ENCODE results near the gene RAD51B.
A peak's percentile ranks its signal among the peaks of the same experiment; 100 is the strongest.

The RAD51B gene

DNA sequence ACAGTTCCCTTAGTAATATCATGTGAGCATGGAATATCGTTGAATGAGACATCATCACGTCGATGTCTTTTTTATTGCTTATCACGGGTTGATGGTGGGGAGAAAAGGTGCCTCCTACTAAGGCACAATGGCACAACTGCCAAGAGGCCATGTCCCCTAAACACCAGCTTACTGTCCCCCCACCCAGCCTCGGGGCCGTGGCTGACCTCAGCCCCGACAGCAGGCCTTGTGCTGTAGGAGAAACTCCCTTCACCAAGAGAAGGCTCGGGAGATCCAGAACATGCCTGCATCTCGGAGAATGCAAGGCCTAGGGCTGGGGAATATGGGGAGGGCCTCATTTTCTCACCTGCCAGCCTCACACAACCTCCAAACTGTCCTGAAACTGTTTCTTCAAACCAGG lies 950.5 kb downstream of the RAD51B start:
- Histone ChIP-seq H4K20me1 (no peaks in the 10 kb centered on the region), H3K27ac (peak overlapping the region in 6 of 11 experiments; percentile 81 to 90 (median 85); a peak in 9 of 22 replicates), H3K4me1 (peaks cover 61 to 82% (median 73%) of the 10 kb centered on the region in 10 experiments), H3K9me3 (replicated peaks in 1 of 11) (peaks cover 4 to 18% (median 16%) of the 10 kb centered on the region in 11 experiments), H3K4me2 (peak overlapping the region in 7 of 11 experiments; percentile 70 to 81 (median 77); a peak in 11 of 22 replicates), H3K4me3 (no peak overlapping the region), H3K27me3 (no peaks in the 10 kb centered on the region), H3K9ac (no peak overlapping the region), H3K36me3 (no peaks in the 10 kb centered on the region)
- TF ChIP-seq Cebpa-rat (IDR thresholded peaks at IDR 0.05): no peak

DNA sequence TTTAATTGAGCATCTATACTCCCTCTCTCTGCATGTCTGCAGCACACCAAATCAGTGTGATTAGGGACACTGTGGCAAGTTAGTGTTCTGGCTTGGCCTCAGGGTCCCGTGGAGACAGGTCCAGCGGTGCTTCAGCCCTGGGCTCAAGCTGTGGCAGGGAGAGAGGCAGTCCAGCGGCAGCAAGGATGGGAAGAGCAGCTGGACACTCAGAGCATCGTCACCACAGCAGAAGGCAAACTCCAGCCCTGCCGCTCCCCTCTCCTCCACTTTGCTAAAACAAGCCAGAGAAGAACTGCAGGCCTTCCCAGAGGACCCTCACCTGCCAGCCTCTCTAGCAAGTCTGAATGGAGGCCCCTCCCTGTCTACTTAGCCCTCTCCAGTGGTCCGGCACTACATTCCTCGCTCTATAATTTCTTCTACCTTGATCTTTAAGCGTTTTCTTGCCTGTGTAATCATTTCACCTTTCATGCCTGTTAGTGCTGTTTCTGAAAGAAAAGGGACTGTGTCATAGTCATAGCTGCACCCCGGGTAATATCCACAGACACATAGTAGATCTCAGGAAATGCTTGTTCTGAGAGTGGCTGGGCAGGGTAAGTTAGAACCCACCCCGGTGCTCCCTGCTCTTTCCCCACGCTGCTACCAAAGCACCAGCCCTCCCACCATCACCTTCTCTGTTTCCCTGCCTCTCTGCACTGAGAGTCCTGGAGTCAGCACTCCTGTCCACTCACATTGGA lies 951.1 kb downstream of the RAD51B start:
- peak overlapping the region in 4 of 11 experiments; percentile 4 to 71 (median 17); a peak in 5 of 22 replicates for H3K9ac ChIP-seq
- H3K27ac ChIP-seq: peak overlapping the region; percentile 72 to 90 (median 83); a peak in 20 of 22 replicates
- H3K27me3 ChIP-seq: no peaks in the 10 kb centered on the region
- peak overlapping the region; percentile 66 to 84 (median 77) for H3K4me2 ChIP-seq
- H3K4me1 ChIP-seq: peaks cover 58 to 83% (median 69%) of the 10 kb centered on the region in 10 experiments
- no peak for TF ChIP-seq Cebpa-rat (IDR thresholded peaks at IDR 0.05)
- peaks cover 11 to 25% (median 22%) of the 10 kb centered on the region in 11 experiments for H3K9me3 ChIP-seq (replicated peaks in 1 of 11)
- H3K4me3 ChIP-seq: no peak overlapping the region
- no peaks in the 10 kb centered on the region for H4K20me1 ChIP-seq
- no peaks in the 10 kb centered on the region for H3K36me3 ChIP-seq

DNA sequence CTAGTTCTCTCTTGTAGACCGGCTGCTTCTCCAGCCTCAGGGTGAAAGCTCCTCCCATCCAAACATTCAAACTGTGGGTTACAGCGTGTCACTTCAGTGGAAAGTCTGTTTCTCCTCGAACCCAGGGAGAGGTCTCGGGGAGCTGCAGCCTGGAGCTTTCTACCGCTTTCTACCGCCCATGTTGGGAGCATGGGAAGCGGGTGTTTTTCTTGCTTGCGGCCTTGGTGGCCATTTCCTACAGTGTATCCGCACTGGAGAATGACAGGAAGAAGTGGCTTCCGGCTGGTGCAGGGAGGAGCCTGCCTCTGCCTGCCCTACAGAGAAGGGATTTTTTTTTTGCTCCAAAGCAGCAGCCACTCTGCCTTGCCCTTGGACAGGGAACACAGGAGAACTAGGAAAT lies 952.1 kb downstream of the RAD51B start:
- Histone ChIP-seq H3K9ac (peak overlapping the region; percentile 37 to 73 (median 66); a peak in 20 of 22 replicates), H4K20me1 (no peaks in the 10 kb centered on the region), H3K36me3 (no peaks in the 10 kb centered on the region), H3K4me3 (0 out of 20 replicates have a peak overlapping the region, but pooled peaks of 2 of the 10 experiments have one; percentile 3 to 24), H3K4me1 (peaks cover 57 to 88% (median 69%) of the 10 kb centered on the region in 10 experiments), H3K27me3 (no peaks in the 10 kb centered on the region), H3K9me3 (replicated peaks in 1 of 11) (peaks cover 11 to 28% (median 23%) of the 10 kb centered on the region in 11 experiments), H3K27ac (peak overlapping the region; percentile 72 to 90 (median 83)), H3K4me2 (peak overlapping the region; percentile 66 to 84 (median 77))
- no peak for TF ChIP-seq Cebpa-rat (IDR thresholded peaks at IDR 0.05)

DNA sequence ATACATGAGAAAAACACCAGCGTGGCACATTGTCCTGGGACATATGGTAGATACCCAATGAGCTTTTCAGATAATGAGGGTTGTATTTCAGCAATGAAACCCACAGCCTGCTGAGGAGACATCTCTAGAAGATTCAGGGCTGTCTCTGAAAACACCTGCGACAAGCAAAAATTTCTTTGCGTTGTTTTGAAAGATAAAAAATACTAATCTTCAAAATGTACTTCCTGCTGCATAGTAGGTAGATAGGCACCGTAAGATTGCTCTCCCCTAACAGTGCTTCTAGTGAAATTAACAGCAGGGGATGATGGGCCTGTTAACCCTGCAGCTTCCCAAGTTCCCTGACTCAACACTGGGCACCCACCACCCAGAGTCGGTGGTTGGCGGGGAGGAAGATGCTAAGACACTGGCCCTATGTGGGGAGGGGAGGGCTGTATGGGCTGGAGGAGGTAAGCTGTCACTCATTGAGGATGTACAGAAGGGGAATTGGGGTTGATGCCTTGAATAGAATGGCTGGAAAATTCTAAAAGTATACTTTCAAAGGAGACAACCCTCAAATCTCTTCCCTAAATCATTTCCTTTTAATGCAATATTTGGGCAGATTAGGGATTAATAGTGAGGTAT lies 953.3 kb downstream of the RAD51B start:
- no peaks in the 10 kb centered on the region for H3K36me3 ChIP-seq
- 0 out of 22 replicates have a peak overlapping the region, but pooled peaks of 1 of the 11 experiments have one; percentile 57 for H3K9ac ChIP-seq
- TF ChIP-seq Cebpa-rat (IDR thresholded peaks at IDR 0.05): no peak
- H3K27me3 ChIP-seq: no peaks in the 10 kb centered on the region
- peak overlapping the region; percentile 66 to 84 (median 77) for H3K4me2 ChIP-seq
- no peak overlapping the region for H3K4me3 ChIP-seq
- peak overlapping the region; percentile 72 to 90 (median 83); a peak in 17 of 22 replicates for H3K27ac ChIP-seq
- H3K9me3 ChIP-seq (replicated peaks in 1 of 11): peaks cover 11 to 28% (median 23%) of the 10 kb centered on the region in 11 experiments
- H3K4me1 ChIP-seq: peaks cover 44 to 82% (median 58%) of the 10 kb centered on the region in 10 experiments
- no peaks in the 10 kb centered on the region for H4K20me1 ChIP-seq

DNA sequence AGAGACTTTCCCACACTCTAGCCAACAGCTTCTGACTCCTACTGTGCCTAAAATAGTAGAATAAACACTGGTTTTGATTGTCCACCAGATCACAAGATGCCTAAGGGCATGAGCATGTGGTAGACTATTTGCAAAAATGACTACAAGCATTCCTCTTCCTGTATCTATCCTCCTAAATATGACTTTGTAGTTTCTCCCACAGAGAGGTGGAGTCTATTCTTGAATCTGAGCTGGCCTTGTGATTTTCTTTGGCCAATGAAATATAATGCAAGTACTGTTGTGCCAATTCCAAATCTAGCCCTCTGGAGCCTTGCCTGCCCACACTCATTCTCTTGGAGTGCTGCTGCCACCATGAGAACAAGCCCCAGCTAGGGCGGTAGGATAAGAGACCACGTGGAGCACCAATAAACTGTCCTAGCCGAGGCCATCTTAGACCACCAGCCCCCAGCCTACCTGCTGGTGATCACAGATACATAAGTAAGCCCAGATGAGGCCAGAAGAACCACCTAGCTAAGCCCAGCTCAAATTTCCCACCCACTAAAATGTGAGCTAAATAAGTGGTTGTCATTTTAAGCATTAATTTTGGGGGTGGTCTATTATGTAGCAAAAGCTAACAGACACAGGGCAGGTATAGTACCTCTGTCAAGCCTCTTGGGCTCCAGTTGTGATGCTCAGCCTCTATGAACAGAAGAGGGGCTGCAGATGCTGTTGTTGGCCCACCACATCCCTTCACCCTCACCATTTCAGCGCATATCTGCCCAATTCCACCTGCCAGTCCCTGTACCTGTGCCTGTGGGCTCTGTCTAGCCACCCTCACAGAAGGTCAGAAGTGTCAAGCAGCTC lies 955.4 kb downstream of the RAD51B start:
- peak overlapping the region in 4 of 11 experiments; percentile 1 to 57 (median 45); a peak in 7 of 22 replicates for H3K27ac ChIP-seq
- H4K20me1 ChIP-seq: no peaks in the 10 kb centered on the region
- TF ChIP-seq Cebpa-rat (IDR thresholded peaks at IDR 0.05): no peak
- H3K9me3 ChIP-seq (replicated peaks in 1 of 11): peaks cover 11 to 28% (median 23%) of the 10 kb centered on the region in 11 experiments
- H3K4me2 ChIP-seq: peak overlapping the region in 3 of 11 experiments; percentile 13 to 77 (median 70); a peak in 5 of 22 replicates
- H3K36me3 ChIP-seq: no peaks in the 10 kb centered on the region
- H3K4me3 ChIP-seq: no peak overlapping the region
- no peak overlapping the region for H3K9ac ChIP-seq
- H3K4me1 ChIP-seq: peaks cover 41 to 90% (median 50%) of the 10 kb centered on the region in 10 experiments
- no peaks in the 10 kb centered on the region for H3K27me3 ChIP-seq

DNA sequence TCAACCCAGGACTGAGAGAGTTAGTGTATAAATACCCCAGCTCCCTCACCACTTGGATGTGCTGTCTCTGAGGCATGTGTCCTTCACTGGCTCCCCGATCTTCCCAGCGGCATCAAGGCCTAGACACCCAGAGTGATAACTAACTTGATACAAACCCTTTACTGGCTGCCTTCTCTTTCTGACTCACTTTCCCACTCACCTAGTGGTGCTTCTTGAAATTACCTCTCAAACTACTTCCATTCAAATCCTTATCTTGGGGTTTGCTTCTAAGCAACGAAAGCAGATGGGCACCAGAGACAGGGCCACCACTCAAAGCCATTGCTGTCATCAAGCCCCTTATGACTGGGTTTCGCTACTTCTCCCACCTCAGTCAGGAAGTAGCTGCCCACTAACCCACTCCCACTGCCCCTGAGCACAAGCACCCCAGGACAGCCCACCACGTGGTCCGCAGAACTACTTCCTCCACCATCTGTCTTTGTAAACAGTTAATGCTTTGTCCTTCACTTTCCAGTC lies 956.1 kb downstream of the RAD51B start:
- no peaks in the 10 kb centered on the region for H4K20me1 ChIP-seq
- no peaks in the 10 kb centered on the region for H3K36me3 ChIP-seq
- TF ChIP-seq Cebpa-rat (IDR thresholded peaks at IDR 0.05): no peak
- peaks cover 11 to 28% (median 23%) of the 10 kb centered on the region in 11 experiments for H3K9me3 ChIP-seq (replicated peaks in 1 of 11)
- peak overlapping the region in 1 of 11 experiments; percentile 37; a peak in 1 of 22 replicates for H3K27ac ChIP-seq
- H3K4me1 ChIP-seq: peaks cover 42 to 90% (median 50%) of the 10 kb centered on the region in 10 experiments
- H3K27me3 ChIP-seq: no peaks in the 10 kb centered on the region
- H3K4me3 ChIP-seq: no peak overlapping the region
- H3K9ac ChIP-seq: no peak overlapping the region
- peak overlapping the region in 1 of 11 experiments; percentile 77; a peak in 2 of 22 replicates for H3K4me2 ChIP-seq

DNA sequence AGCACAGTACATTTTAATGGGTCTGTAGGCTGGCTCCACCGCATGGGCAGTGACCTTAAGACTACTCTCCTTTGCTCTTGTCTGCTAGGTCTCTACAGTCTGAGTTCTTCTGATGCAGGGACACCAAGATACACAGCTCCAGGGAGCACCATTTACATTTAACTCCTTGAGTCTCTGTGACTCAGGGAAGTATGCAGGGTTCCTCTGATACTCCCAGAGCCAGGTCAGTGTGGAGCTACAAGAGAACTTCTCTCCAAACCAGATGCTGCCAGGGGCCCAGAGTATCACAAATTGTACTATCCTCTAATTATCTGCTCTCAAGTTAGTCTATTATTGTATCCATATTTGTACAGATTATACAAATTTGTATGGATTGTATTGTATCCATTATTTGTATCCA lies 958.1 kb downstream of the RAD51B start:
- Histone ChIP-seq H4K20me1 (no peaks in the 10 kb centered on the region), H3K9me3 (replicated peaks in 1 of 11) (peaks cover 11 to 28% (median 23%) of the 10 kb centered on the region in 11 experiments), H3K27me3 (no peaks in the 10 kb centered on the region), H3K9ac (no peak overlapping the region), H3K4me3 (no peak overlapping the region), H3K36me3 (no peaks in the 10 kb centered on the region), H3K27ac (no peak overlapping the region), H3K4me1 (peaks cover 42 to 89% (median 50%) of the 10 kb centered on the region in 10 experiments), H3K4me2 (peak overlapping the region in 1 of 11 experiments; percentile 36; a peak in 2 of 22 replicates)
- no peak for TF ChIP-seq Cebpa-rat (IDR thresholded peaks at IDR 0.05)
